NCI-H1930 (cell line): ENCODE measurements around the gene DSTYK.
"Not testable (repeated sequence)": the region's sequence is repeated elsewhere in the genome, so short reads cannot be mapped to it uniquely, and the experiment has no call there.

Experiments
- DNase-seq, 2 experiments: peaks; one replicate each; lab custom pipeline; 2025; lab: John Stamatoyannopoulos, UW

The DSTYK gene

DNA sequence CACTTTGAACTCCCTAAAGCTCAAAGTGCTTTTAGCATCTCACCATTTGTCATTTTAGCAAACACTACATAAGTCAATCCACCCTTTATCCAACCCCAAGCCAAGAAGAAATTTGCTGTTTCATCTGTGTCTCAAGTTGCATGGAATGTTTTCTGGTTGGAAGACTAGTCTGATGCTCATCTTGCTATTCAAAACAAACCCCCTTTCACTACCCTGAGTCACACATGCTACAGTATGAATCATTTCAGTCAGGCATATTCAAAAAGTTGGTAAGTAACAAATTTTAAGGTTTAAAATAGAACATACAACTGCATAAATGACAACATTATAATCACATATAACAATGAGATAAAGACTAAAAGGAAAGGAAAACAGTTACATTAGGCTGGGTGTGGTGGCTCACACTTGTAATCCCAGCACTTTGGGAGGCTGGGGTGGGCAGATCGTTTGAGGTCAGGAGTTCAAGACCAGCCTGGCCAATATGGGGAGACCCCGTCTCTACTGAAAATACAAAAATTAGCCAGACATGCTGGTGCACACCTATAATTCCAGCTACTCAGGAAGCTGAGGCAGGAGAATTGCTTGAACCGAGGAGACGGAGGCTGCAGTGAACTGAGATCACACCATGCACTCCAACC is 38.7 kb downstream of the DSTYK start:
- DNase-seq = no peak

GRCh38 chr1:205171369-205171768 is 40.1 kb downstream of the DSTYK start:
- no peak for DNase-seq

DNA sequence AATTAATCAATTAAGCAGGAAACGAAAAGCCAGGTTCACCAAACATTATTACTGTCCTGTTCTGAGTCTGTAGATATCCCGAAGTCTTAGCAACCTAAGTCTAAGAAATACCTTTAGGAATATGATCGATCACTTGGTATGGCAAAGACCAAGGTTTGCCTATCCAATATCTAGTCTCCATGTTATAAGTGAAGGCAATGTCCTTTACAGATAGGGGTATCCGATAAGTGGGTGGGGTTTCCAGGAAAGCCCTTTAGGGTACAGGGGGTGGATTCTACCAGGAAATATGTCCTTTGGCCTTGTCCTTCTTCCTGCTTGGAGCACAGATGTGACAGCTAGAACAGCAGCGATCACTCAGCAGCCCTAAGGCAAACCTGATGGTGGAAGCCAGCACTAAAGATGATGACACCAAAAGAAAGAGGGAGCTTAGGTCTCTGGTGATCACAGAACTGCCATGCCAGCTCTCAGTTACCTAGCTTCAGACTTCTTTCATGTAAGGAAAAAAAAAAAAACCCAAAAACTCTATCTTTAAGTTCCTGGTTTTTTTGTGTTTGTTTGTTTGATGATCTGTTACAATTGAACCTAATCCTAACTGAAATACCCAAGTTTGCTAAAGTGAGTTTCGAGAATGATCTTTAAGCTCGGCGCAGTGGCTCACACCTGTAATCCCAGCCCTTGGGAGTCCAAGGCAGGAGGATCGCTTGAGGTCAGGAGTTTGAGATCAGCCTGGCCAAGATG is 40.8 kb downstream of the DSTYK start:
- no peak for DNase-seq

GRCh38 chr1:205169248-205169647 is 42.3 kb downstream of the DSTYK start:
- no peak for DNase-seq

GRCh38 chr1:205168291-205168690 is 43.2 kb downstream of the DSTYK start:
- no peak for DNase-seq

GRCh38 chr1:205162301-205162700 is 49.2 kb downstream of the DSTYK start:
- no peak for DNase-seq

- no peak for DNase-seq
Measured at GRCh38 chr1:205161076-205161475, 50.4 kb downstream of the DSTYK start.

- DNase-seq = no peak
Measured at GRCh38 chr1:205158048-205158616, 53.4 kb downstream of the DSTYK start.

DNA sequence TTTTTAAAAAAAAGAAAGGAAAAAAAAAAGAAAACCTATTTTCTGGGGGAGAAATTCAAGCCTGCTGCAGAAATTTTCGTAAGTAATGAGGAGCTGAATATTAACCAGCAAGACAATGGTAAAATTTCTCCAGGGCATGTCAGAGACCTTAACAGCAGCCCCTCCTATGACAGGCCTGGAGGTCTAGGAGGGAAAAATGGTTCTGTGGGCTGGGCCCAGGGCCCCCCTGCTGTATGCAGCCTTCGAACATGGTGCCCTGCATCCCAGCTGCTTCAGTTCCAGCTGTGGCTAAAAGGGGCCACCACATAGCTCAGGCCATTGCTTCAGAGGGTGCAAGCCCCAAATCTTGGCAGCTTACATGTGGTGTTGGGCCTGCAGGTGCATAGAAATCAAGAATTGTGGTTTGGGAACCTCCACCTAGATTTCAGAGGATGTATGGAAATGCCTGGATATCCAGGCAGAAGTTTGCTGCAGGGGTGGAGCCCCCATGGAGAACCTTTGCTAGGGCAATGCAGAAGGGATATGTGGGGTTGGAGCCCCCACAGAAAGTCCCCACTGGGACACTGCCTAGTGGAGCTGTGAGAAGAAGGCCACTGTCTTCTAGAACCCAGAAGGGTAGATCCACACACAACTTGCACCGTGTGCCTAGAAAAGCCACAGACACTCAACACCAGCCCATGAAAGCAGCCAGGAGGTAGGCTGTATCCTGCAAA is 55.7 kb downstream of the DSTYK start:
- DNase-seq = not testable (repeated sequence)

DNA sequence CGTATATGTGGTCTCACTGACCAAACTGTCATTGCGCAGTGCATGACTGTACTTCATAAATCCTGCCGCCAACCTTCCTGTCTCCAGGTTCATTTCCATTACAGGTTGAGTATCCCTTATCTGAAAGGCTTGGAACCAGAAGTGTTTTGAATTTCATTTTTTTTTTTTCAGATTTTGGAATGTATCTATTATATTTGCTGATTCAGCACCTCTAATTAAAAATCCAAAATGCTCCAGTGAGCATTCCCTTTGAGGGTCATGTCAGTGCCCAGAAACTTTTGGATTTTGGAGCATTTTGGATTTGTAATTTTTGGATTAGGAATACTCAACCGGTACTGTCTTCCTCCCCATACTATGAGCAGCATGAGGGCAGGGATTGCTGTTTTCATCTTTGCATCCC is 59.0 kb downstream of the DSTYK start:
- no peak for DNase-seq

- no peak for DNase-seq
Measured at GRCh38 chr1:205150651-205151428, 60.7 kb downstream of the DSTYK start.

DNA sequence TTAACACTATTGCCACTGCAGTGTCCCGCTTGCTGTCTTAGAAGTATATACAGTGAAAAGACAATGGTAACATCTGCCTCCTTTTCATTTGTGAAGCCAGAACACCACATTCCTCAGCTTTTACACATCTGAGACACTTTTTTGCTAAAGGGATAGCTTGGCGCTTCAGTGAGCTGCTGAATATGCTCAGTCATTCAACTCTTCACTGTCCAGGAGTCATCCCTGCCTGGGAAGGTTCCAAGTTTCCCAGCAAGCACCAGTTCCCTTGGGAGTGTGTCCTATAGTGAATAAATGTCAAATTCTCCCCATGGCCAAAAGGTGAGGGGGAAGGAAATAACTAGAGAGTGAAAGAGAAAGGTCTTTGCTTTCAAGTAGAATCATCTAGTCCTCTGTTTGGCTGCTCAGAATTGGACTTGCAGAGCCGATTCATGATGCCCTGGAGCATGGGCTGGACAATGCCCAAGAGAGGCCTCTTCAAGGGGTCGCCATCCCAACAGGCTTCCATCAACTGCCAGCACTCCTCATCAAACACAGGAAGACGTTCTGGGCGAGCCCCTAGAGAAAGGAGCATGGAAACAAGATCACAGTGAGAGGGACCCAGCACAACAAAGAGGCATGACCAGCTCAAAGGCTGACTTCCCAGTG is 64.2 kb downstream of the DSTYK start:
- no peak for DNase-seq

DNA sequence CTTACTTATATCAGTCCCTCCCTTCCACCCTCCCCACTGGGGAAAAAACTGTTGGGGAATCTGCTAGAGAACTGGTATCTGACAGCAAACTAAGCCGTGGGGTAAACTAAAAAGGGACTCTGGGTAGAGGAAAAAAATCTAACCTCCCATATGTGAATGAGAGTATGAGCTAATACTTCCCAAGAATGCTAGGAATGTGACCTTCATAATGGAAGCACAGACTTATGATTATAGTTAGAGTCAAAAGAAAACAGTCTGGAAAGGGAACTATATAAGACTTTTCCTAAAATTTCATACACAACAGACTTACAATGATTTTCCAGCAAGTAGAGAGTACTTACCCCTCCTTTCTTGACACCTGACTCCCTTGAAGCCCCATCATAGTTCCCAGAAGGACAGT is 66.8 kb downstream of the DSTYK start:
- no peak for DNase-seq

GRCh38 chr1:205144046-205144720 is 67.3 kb downstream of the DSTYK start:
- DNase-seq = no peak

GRCh38 chr1:205142102-205142469 is 69.4 kb downstream of the DSTYK start:
- no peak for DNase-seq

DNA sequence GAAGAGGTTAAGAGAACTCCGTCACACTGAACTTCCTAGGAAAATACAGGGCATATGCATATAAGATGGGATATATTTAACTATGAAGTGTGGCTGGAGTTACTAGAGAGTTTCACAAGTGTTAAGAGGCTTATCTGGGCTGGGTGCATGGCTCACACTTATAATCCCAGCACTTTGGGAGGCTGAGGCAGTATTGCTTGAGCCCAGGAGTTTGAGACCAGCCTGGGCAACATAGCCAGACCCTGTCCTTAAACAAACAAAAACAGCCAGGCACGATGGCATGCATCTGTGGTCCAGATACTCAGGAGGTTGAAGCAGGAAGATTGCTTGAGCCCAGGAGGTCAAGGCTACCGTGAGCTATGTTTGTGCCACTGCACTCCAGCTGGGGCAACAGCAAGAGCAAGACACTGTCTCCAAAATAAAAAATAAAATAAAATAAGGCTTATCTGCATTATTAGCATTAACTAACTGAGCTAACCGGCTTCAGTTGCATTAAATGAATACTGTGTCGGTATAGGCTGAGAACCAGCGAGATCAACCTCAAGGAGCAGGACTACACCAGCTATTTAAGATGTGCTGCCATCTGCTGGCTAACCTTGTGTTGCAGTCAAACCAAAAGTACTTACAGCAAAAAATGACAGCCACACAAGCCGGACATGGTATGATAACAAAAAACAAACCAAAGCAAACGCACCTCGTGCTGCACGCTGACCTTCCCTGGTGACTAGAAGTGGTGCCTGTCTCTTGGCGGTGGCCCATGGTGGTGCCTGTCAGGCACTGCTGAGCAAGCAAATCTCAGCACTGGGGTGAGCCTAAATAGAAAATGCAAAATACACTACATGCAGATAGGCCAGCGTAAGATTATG is 70.0 kb downstream of the DSTYK start:
- DNase-seq = peak; percentile 8 to 55

GRCh38 chr1:205140113-205140512 is 71.4 kb downstream of the DSTYK start:
- no peak for DNase-seq

DNA sequence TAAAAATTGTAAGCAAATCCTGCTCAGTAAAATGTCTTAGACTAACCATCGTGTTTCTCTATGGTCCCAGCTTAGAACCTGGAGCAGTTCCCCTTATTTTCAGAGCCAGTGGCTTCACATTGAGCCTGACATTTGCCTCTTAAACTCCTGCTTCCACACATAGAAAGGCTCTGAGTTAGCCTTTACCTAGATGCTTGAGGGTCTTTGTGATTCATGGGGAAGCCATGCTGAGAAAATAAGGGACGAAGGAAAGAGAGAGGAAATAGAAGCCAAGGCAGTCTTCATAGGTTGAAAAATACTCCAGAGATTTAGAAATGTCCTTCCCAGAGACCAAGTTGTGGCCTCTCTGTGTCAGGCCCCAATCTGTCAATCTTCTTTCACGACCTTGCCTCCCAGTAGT is 73.6 kb downstream of the DSTYK start:
- DNase-seq = no peak

DNA sequence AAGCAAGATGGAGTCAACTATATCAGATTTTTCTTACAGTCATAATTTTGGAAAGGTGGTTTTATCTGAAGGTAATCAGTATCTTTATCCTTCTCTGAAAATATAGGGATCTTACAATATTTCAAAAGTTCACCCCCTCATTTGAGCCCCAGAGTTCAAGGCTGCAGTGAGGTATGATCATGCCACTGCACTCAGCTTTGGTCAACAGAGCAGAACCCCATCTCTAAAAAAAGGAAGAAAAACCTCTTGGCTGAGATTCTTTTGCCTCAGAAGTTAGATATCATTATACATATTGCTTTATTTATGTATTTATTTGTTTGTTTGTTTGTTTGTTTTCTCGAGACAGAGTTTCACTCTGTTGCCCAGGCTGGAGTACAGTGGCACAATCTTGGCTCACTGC is 78.2 kb downstream of the DSTYK start:
- no peak for DNase-seq

DNA sequence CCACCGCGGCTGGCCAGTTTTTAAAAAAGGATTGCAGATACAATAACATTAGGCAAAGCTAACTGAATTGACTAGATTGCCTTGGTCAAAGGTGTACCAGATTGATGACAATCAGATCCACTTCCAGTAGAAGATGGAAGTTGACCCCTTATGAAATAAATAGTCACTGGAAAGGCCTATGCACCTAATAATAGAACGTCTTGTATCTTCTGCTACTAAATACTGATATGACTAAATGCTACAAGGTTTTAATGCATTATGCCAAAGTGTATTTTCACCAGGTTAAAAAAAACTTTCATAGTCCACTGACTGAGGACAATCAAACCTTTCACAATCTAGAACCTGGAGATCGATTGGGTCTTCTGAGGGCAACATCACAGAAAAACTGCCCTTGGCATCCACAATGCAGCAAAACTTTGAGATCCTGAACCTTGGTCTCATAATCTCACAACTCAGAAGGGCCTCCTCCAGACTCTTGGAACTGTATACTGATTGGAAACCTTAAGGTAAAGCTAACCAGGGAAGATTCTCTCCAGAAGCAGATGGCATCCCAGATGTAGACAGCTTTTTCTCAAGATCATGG is 82.0 kb downstream of the DSTYK start:
- DNase-seq = no peak
